Loucy (cell line): ENCODE measurements around the gene PADI3.
A peak's percentile ranks its signal among the peaks of the same experiment; 100 is the strongest.

ENCODE experiments used
- H2AFZ ChIP-seq: fragments of 200-600 bp; sonication (generic); 2 replicates; pipeline ENCODE4 v1.6.0; 2016; ENCODE audit warnings: antibody characterized with exemption, mild to moderate bottlenecking, low read length, moderate library complexity
- H3F3A ChIP-seq: fragments of 200-600 bp; 2 replicates; pipeline ENCODE4 v1.6.0; 2016; ENCODE audit warnings: antibody characterized with exemption, low read depth, mild to moderate bottlenecking
- H3K27me3 ChIP-seq: fragments of 200-600 bp; sonication (generic); 2 replicates; pipeline ENCODE4 v1.6.1; 2014; ENCODE audit warnings: low read length, mild to moderate bottlenecking; ENCODE audit not compliant: insufficient read depth, poor library complexity, severe bottlenecking
- H3K36me3 ChIP-seq: fragments of 200-600 bp; sonication (generic); 2 replicates; pipeline ENCODE4 v1.6.1; 2016; ENCODE audit warnings: low read length; ENCODE audit not compliant: insufficient read depth
- H3K4me1 ChIP-seq: fragments of 200-600 bp; sonication (generic); 2 replicates; pipeline ENCODE4 v1.5.1; 2014; ENCODE audit warnings: low read length, mild to moderate bottlenecking; ENCODE audit not compliant: insufficient read depth, poor library complexity, severe bottlenecking
- H3K4me2 ChIP-seq: fragments of 200-600 bp; sonication (generic); 2 replicates; pipeline ENCODE4 v1.6.0; 2014; ENCODE audit warnings: antibody characterized with exemption, low read length, low read depth, mild to moderate bottlenecking; ENCODE audit not compliant: poor library complexity, severe bottlenecking
- H3K4me3 ChIP-seq: fragments of 200-600 bp; sonication (generic); 2 replicates; pipeline ENCODE4 v1.5.1; 2014; ENCODE audit warnings: low read length, mild to moderate bottlenecking, mixed read lengths; ENCODE audit not compliant: poor library complexity, severe bottlenecking
- H3K79me2 ChIP-seq: fragments of 200-600 bp; sonication (generic); 2 replicates; pipeline ENCODE4 v1.6.1; 2014; ENCODE audit warnings: low read length; ENCODE audit not compliant: insufficient read depth
- H3K9ac ChIP-seq: fragments of 200-600 bp; sonication (generic); 2 replicates; pipeline ENCODE4 v1.6.0; 2014; ENCODE audit warnings: mild to moderate bottlenecking, low read depth, low read length, moderate library complexity; ENCODE audit not compliant: poor library complexity, severe bottlenecking
- H3K9me2 ChIP-seq: fragments of 200-600 bp; sonication (generic); replicated peaks from 2 replicates; pipeline ENCODE4 v1.6.1; 2016; ENCODE audit warnings: low read depth, low read length, mixed read lengths
- H3K9me3 ChIP-seq: fragments of 200-600 bp; sonication (generic); 2 replicates; pipeline ENCODE4 v1.6.1; 2014; ENCODE audit warnings: mild to moderate bottlenecking, antibody characterized with exemption, low read length, low read depth; ENCODE audit not compliant: insufficient read depth
- H4K20me1 ChIP-seq: fragments of 200-600 bp; sonication (generic); 2 replicates; pipeline ENCODE4 v1.6.0; 2014; ENCODE audit warnings: antibody characterized with exemption, low read length, mild to moderate bottlenecking; ENCODE audit not compliant: insufficient read depth, poor library complexity, severe bottlenecking
- EZH2phosphoT487 ChIP-seq: fragments of 200-600 bp; IDR thresholded peaks from 2 replicates; pipeline ENCODE4 v1.6.1; 2018; ENCODE audit warnings: antibody characterized with exemption, mild to moderate bottlenecking, moderate library complexity, borderline replicate concordance
- TF ChIP-seq, protein P1 (sequence below): fragments of 200-600 bp; sonication (generic); conservative IDR thresholded peaks from 2 replicates; pipeline ENCODE4 v1.5.1; 2014; ENCODE audit warnings: mild to moderate bottlenecking, antibody characterized with exemption, low read length

The PADI3 gene

GRCh38 chr1:17212009-17212408, 36.9 kb upstream of the PADI3 start:
- peak overlapping the region; percentile 90 for H3K4me2 ChIP-seq
- H3K4me3 ChIP-seq: peak overlapping the region; percentile 66
- H2AFZ ChIP-seq: no peak overlapping the region
- H3K36me3 ChIP-seq: no peaks in the 10 kb centered on the region
- H3K79me2 ChIP-seq: no peaks in the 10 kb centered on the region
- H3K4me1 ChIP-seq: peaks cover 86% of the 10 kb centered on the region
- peak overlapping the region; percentile 73 for H3K9ac ChIP-seq
- no peaks in the 10 kb centered on the region for H3K9me3 ChIP-seq
- H3F3A ChIP-seq: no peaks in the 10 kb centered on the region
- no peaks in the 10 kb centered on the region for H4K20me1 ChIP-seq
- no peak for TF ChIP-seq EZH2phosphoT487
- TF ChIP-seq, protein P1, sequence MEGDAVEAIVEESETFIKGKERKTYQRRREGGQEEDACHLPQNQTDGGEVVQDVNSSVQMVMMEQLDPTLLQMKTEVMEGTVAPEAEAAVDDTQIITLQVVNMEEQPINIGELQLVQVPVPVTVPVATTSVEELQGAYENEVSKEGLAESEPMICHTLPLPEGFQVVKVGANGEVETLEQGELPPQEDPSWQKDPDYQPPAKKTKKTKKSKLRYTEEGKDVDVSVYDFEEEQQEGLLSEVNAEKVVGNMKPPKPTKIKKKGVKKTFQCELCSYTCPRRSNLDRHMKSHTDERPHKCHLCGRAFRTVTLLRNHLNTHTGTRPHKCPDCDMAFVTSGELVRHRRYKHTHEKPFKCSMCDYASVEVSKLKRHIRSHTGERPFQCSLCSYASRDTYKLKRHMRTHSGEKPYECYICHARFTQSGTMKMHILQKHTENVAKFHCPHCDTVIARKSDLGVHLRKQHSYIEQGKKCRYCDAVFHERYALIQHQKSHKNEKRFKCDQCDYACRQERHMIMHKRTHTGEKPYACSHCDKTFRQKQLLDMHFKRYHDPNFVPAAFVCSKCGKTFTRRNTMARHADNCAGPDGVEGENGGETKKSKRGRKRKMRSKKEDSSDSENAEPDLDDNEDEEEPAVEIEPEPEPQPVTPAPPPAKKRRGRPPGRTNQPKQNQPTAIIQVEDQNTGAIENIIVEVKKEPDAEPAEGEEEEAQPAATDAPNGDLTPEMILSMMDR: no peak
- H3K27me3 ChIP-seq: no peaks in the 10 kb centered on the region
- H3K9me2 ChIP-seq: no peaks in the 10 kb centered on the region

GRCh38 chr1:17212487-17213121, 36.3 kb upstream of the PADI3 start:
- Histone ChIP-seq H3K79me2 (no peaks in the 10 kb centered on the region), H3K9ac (peak overlapping the region; percentile 73), H3K4me3 (peak overlapping the region; percentile 66), H3K4me2 (peak overlapping the region; percentile 90), H3K4me1 (peaks cover 80% of the 10 kb centered on the region), H4K20me1 (no peaks in the 10 kb centered on the region), H3F3A (no peaks in the 10 kb centered on the region), H2AFZ (no peak overlapping the region), H3K36me3 (no peaks in the 10 kb centered on the region), H3K9me2 (no peaks in the 10 kb centered on the region), H3K27me3 (no peaks in the 10 kb centered on the region), H3K9me3 (no peaks in the 10 kb centered on the region)
- TF ChIP-seq EZH2phosphoT487: no peak
- TF ChIP-seq, protein P1: no peak

DNA sequence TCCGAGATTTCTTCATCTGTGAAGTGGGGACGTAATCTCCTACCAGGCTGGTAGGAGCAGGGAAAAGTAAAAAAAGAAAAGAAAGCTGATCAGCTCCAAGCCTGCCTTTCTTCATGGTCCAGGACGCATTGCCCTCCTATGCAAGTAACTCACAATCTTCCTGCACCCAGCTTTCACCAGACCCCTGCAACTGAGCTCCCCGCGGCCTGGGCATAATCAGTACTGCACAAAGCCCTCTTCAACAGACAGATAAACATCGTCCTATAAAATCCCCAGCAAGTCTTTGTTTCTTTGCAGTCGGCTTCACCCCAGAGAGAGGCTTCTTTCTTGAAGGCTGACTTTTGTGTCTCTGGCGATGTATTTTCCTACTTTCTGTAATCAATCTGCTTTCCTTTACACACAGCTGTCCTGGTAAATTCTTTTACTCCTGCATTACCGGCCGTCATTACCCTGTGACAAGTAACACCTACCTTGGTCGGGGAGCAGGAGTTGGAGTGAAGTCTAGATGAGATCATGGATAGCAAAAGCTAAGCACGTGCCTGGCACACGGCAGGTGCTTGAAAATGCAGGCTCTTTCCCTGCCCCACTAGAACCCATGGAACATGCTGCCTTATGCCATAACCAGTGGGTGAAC, 35.6 kb upstream of the PADI3 start:
- Histone ChIP-seq H4K20me1 (no peaks in the 10 kb centered on the region), H3K27me3 (no peaks in the 10 kb centered on the region), H3K36me3 (no peaks in the 10 kb centered on the region), H3F3A (no peaks in the 10 kb centered on the region), H3K4me2 (peak overlapping the region; percentile 90), H3K4me1 (peaks cover 74% of the 10 kb centered on the region), H3K79me2 (no peaks in the 10 kb centered on the region), H3K9me2 (no peaks in the 10 kb centered on the region), H3K9ac (peak overlapping the region; percentile 70), H3K4me3 (peak overlapping the region; percentile 66), H2AFZ (no peak overlapping the region), H3K9me3 (no peaks in the 10 kb centered on the region)
- TF ChIP-seq, protein P1: no peak; the same call in 1 of the 2 replicates
- no peak for TF ChIP-seq EZH2phosphoT487
